Measurements from ENCODE around the gene SSC5D. TPM values are rescaled to one million over a fixed set of nuclear protein-coding genes. Genes with fewer than 3 reads are reported as not detected.
A peak's percentile ranks its signal among the peaks of the same experiment; 100 is the strongest.

SSC5D gene
- total RNA-seq, 1 experiment from 2014 or later = 0.26 TPM

- H3K27ac Mint-ChIP-seq (ENCODE audit: unreplicated experiment) = peak overlapping the region; percentile 15
- intact Hi-C loops (cut with micrococcal nuclease; ENCODE audit: unreplicated experiment) = no loop called here
- peaks cover 19% of the 10 kb centered on the region for H3K27me3 Mint-ChIP-seq (ENCODE audit: unreplicated experiment)
- peaks cover 9% of the 10 kb centered on the region for H3K4me1 Mint-ChIP-seq (ENCODE audit: low read depth, unreplicated experiment)
- no peak for DNase-seq
- CTCF ChIA-PET = no interaction called here
- no peak overlapping the region for H3K4me3 Mint-ChIP-seq (ENCODE audit: low read depth, unreplicated experiment)
- no peaks in the 10 kb centered on the region for H3K9me3 Mint-ChIP-seq (ENCODE audit: low read depth, unreplicated experiment)
- H3K36me3 Mint-ChIP-seq (ENCODE audit: insufficient read depth, unreplicated experiment) = peaks cover 58% of the 10 kb centered on the region
- no TSS peak for BruUV-seq (replicated peaks)
- TF ChIP-seq CTCF (IDR thresholded peaks at IDR 0.05; ENCODE audit: unreplicated experiment) = no peak
Measured at GRCh38 chr19:55486971-55487923, 989 bp upstream of the SSC5D start.

- Mint-ChIP-seq H3K27me3 (ENCODE audit: unreplicated experiment) (peaks cover 38% of the 10 kb centered on the region), H3K4me3 (ENCODE audit: low read depth, unreplicated experiment) (no peak overlapping the region), H3K4me1 (ENCODE audit: low read depth, unreplicated experiment) (peaks cover 9% of the 10 kb centered on the region), H3K27ac (ENCODE audit: unreplicated experiment) (no peak overlapping the region), H3K9me3 (ENCODE audit: low read depth, unreplicated experiment) (no peaks in the 10 kb centered on the region), H3K36me3 (ENCODE audit: insufficient read depth, unreplicated experiment) (peaks cover 44% of the 10 kb centered on the region)
- no TSS peak for BruUV-seq (replicated peaks)
- DNase-seq = no peak
- CTCF ChIA-PET = interaction anchor here (0.7 kb wide), 1 partner anchor 825 kb away, joined by 3 read pairs; no protein-coding TSS in a partner anchor
- intact Hi-C loops (cut with micrococcal nuclease; ENCODE audit: unreplicated experiment) = no loop called here
- no peak for TF ChIP-seq CTCF (IDR thresholded peaks at IDR 0.05; ENCODE audit: unreplicated experiment)
Measured at GRCh38 chr19:55488986-55489710, 912 bp downstream of the SSC5D start.

GRCh38 chr19:55489711-55490477 is 1.7 kb downstream of the SSC5D start:
- no peak for DNase-seq
- Mint-ChIP-seq H3K9me3 (ENCODE audit: low read depth, unreplicated experiment) (no peaks in the 10 kb centered on the region), H3K36me3 (ENCODE audit: insufficient read depth, unreplicated experiment) (peaks cover 40% of the 10 kb centered on the region), H3K27ac (ENCODE audit: unreplicated experiment) (no peak overlapping the region), H3K4me1 (ENCODE audit: low read depth, unreplicated experiment) (peaks cover 9% of the 10 kb centered on the region), H3K27me3 (ENCODE audit: unreplicated experiment) (peaks cover 45% of the 10 kb centered on the region), H3K4me3 (ENCODE audit: low read depth, unreplicated experiment) (no peak overlapping the region)
- no TSS peak for BruUV-seq (replicated peaks)
- intact Hi-C loops (cut with micrococcal nuclease; ENCODE audit: unreplicated experiment) = no loop called here
- CTCF ChIA-PET = interaction anchor here (0.7 kb wide), 1 partner anchor 372 kb away, joined by 3 read pairs; the partner anchor contains the start of gene PPP1R12C
- no peak for TF ChIP-seq CTCF (IDR thresholded peaks at IDR 0.05; ENCODE audit: unreplicated experiment)

Data from Calu3 (cell line).